HFFc6 (cell line): ENCODE results near the gene SGSM1. TPM values are rescaled to one million over a fixed set of nuclear protein-coding genes. Genes with fewer than 3 reads are reported as not detected.
A peak's percentile ranks its signal among the peaks of the same experiment; 100 is the strongest.

Source experiments
- DNase-seq: peaks from one replicate; pipeline ENCODE4 v3.0.0-alpha.2; 2018
- H3K27ac Mint-ChIP-seq: 2 replicates; pipeline ENCODE4 v1.8.0; 2020; ENCODE audit warnings: mild to moderate bottlenecking, mixed read lengths
- H3K27me3 Mint-ChIP-seq: 2 replicates; pipeline ENCODE4 v1.8.0; 2021; ENCODE audit warnings: mild to moderate bottlenecking, moderate library complexity, mixed read lengths; ENCODE audit not compliant: insufficient read depth
- H3K36me3 Mint-ChIP-seq: 2 replicates; pipeline ENCODE4 v1.8.0; 2021; ENCODE audit warnings: low read depth, mixed read lengths
- H3K4me1 Mint-ChIP-seq: 2 replicates; pipeline ENCODE4 v1.8.0; 2020; ENCODE audit warnings: low read depth, mixed read lengths
- H3K4me3 Mint-ChIP-seq: 2 replicates; pipeline ENCODE4 v1.8.0; 2020; ENCODE audit warnings: mild to moderate bottlenecking, moderate library complexity, mixed read lengths
- H3K9me3 Mint-ChIP-seq: 2 replicates; pipeline ENCODE4 v1.8.0; 2020; ENCODE audit warnings: mild to moderate bottlenecking, mixed read lengths
- total RNA-seq, 6 experiments: library from RNA; stranded (reverse); fragmentation: NEBNext Ultra II Directional; extraction: Animal tissue kit (Norgen Biotek cat#: 25700); gene quantifications; 2 replicates in 1 of 6; 3 replicates in 5 of 6; pipeline ENCODE4 v1.2.3, GENCODE V29; 2021
- TF ChIP-seq, protein P1 (sequence below): fragments of 200-600 bp; sonication (generic); IDR thresholded peaks from 2 replicates; pipeline ENCODE4 v1.5.0; 2021; ENCODE audit warnings: antibody characterized with exemption, mild to moderate bottlenecking

The SGSM1 gene
- total RNA-seq, 6 experiments from 2014 or later = not detected

DNA sequence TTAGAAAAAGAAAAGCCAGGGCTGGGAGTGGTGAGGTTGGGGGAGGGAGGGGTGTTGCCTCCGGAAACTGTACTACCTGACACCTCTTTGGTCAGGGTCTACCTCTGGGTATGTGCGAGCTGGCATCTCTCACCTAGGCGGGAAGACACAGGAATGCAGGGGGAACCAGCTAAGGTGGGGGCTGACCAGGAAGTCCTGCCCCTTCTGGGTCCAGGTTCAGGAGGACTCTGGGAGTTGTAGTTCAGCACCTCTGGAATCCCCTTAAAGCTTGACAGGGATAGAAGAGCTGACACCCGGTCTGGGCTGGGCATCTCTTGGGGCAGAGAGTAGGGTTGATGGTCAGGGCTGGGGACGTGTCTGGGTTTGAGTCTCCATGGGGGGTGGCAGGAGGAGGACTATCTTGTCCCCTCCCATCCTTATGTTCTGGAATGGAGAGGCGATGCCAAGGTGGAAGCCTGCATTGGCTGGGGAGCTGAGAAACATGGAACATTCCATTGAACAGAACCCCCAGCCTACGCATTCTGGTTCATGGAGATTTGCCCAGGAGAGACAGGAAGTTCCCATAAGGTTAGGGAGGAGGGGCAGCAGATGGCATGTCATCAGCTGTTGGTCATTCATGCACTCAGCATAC is 144.4 kb downstream of the SGSM1 start:
- Mint-ChIP-seq H3K27me3 (peaks cover 8% of the 10 kb centered on the region), H3K9me3 (peaks cover 2% of the 10 kb centered on the region; the same call in 1 of the 2 replicates), H3K4me3 (no peak overlapping the region), H3K27ac (no peak overlapping the region), H3K36me3 (no peaks in the 10 kb centered on the region; the same call in 1 of the 2 replicates), H3K4me1 (peaks cover 19% of the 10 kb centered on the region)
- TF ChIP-seq, protein P1, sequence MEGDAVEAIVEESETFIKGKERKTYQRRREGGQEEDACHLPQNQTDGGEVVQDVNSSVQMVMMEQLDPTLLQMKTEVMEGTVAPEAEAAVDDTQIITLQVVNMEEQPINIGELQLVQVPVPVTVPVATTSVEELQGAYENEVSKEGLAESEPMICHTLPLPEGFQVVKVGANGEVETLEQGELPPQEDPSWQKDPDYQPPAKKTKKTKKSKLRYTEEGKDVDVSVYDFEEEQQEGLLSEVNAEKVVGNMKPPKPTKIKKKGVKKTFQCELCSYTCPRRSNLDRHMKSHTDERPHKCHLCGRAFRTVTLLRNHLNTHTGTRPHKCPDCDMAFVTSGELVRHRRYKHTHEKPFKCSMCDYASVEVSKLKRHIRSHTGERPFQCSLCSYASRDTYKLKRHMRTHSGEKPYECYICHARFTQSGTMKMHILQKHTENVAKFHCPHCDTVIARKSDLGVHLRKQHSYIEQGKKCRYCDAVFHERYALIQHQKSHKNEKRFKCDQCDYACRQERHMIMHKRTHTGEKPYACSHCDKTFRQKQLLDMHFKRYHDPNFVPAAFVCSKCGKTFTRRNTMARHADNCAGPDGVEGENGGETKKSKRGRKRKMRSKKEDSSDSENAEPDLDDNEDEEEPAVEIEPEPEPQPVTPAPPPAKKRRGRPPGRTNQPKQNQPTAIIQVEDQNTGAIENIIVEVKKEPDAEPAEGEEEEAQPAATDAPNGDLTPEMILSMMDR = no peak
- no peak for DNase-seq

GRCh38 chr22:24951942-24952836 is 146.2 kb downstream of the SGSM1 start, which contains the start of gene KIAA1671:
Gene KIAA1671, plus strand, starts transcription at chr22:24952716. Its CDS starts 75,284 bp downstream, at chr22:25028000.
- TF ChIP-seq, protein P1 = peak; percentile 88
- Mint-ChIP-seq H3K36me3 (no peaks in the 10 kb centered on the region; the same call in 1 of the 2 replicates), H3K4me3 (peak within 1 kb of the TSS; percentile 94), H3K4me1 (peaks cover 19% of the 10 kb centered on the region), H3K9me3 (peaks cover 7% of the 10 kb centered on the region), H3K27ac (peak within 1 kb of the TSS; percentile 93; the same call in 1 of the 2 replicates), H3K27me3 (peaks cover 5% of the 10 kb centered on the region)
- peak; percentile 23 for DNase-seq

DNA sequence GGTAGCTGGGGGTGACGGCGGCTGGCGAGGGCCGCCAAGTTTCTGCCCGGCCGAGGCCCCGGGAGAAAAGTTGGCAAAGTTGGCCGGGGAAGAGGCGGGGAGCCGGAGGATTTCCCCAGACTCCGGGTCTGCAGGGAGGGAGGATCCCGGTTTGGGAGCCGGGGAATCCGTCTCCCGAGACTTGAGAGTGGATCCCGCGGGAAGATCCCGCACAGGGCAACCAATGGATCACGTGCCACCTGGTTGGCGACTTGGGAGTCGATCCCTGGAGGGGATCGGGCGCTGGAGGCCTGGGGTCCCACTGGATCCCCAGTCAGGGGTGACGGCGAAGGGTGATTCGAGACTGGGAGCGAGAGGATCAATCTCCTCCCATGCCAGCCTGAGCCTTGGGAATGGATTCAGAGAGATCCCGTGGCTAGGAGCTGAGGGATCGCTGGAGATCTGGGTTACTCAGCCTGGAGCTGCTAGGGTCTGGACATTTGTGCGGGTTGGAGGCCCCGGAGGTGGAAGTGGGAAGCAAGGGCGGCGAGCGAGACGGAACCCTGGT is 146.9 kb downstream of the SGSM1 start:
- Mint-ChIP-seq H3K27me3 (peaks cover 5% of the 10 kb centered on the region), H3K4me3 (peak overlapping the region; percentile 94), H3K27ac (peak overlapping the region; percentile 93; the same call in 1 of the 2 replicates), H3K9me3 (peaks cover 7% of the 10 kb centered on the region), H3K36me3 (no peaks in the 10 kb centered on the region; the same call in 1 of the 2 replicates), H3K4me1 (peaks cover 19% of the 10 kb centered on the region)
- DNase-seq = peak; percentile 43
- TF ChIP-seq, protein P1 = no peak

- peak overlapping the region; percentile 94 for H3K4me3 Mint-ChIP-seq
- peaks cover 19% of the 10 kb centered on the region for H3K4me1 Mint-ChIP-seq
- H3K27me3 Mint-ChIP-seq = peaks cover 5% of the 10 kb centered on the region
- H3K27ac Mint-ChIP-seq = peak overlapping the region; percentile 93; the same call in 1 of the 2 replicates
- H3K9me3 Mint-ChIP-seq = peaks cover 7% of the 10 kb centered on the region
- H3K36me3 Mint-ChIP-seq = no peaks in the 10 kb centered on the region; the same call in 1 of the 2 replicates
- no peak for DNase-seq
- TF ChIP-seq, protein P1 = no peak
Observed at GRCh38 chr22:24953384-24954113, 147.5 kb downstream of the SGSM1 start.

- peaks cover 5% of the 10 kb centered on the region for H3K27me3 Mint-ChIP-seq
- no peak for DNase-seq
- TF ChIP-seq, protein P1 = no peak
- no peak overlapping the region for H3K27ac Mint-ChIP-seq
- H3K36me3 Mint-ChIP-seq = no peaks in the 10 kb centered on the region; the same call in 1 of the 2 replicates
- peak overlapping the region; percentile 50 for H3K4me3 Mint-ChIP-seq
- H3K9me3 Mint-ChIP-seq = peaks cover 7% of the 10 kb centered on the region
- peaks cover 19% of the 10 kb centered on the region for H3K4me1 Mint-ChIP-seq
Observed at GRCh38 chr22:24954114-24954463, 148.1 kb downstream of the SGSM1 start.
